H1 (cell line): ENCODE data around the gene FANK1. TPM values are rescaled to one million over a fixed set of nuclear protein-coding genes. Genes with fewer than 3 reads are reported as not detected.

Experiments
- BACH1 ChIP-seq: IDR thresholded peaks from 2 replicates; pipeline ENCODE4 v1.6.1; 2012; ENCODE audit warnings: low read length, improper control_type of control experiment
- BCL11A ChIP-seq, 2 experiments: IDR thresholded peaks; one replicate each; pipeline ENCODE4 v1.6.1; 2011; ENCODE audit warnings: low read depth in 2 of 2, low read length in 2 of 2, mild to moderate bottlenecking in 2 of 2
- CTCF ChIP-seq, 3 experiments: IDR thresholded peaks; 1 replicate in 2 of 3; 2 replicates in 1 of 3; pipeline versions ENCODE4 v1.5.1 to v1.6.1; 2011; ENCODE audit warnings: low read length in 3 of 3, mild to moderate bottlenecking in 3 of 3, inconsistent platforms in 2 of 3, low read depth in 1 of 3, moderate library complexity in 1 of 3; ENCODE audit not compliant: insufficient read depth in 1 of 3; ENCODE audit errors: control extremely low read depth in 1 of 3
- EZH2 ChIP-seq: fragments of 200-600 bp; sonication (generic); IDR thresholded peaks from 2 replicates; pipeline ENCODE4 v1.7.1; 2012; ENCODE audit warnings: low read depth, mild to moderate bottlenecking, moderate library complexity, low read length, inconsistent platforms; ENCODE audit not compliant: severe bottlenecking
- POU5F1 ChIP-seq: IDR thresholded peaks from 2 replicates; pipeline ENCODE4 v1.6.1; 2011; ENCODE audit warnings: low read depth, mild to moderate bottlenecking, low read length, moderate library complexity
- SP1 ChIP-seq: IDR thresholded peaks from 2 replicates; pipeline ENCODE4 v1.6.1; 2011; ENCODE audit warnings: low read depth, low read length
- TAF7 ChIP-seq: optimal IDR thresholded peaks from 2 replicates; pipeline ENCODE3; 2011; ENCODE audit warnings: low read depth, mild to moderate bottlenecking, inconsistent platforms, low read length, moderate library complexity, borderline replicate concordance
- ZNF274 ChIP-seq: IDR thresholded peaks from 2 replicates; pipeline ENCODE4 v1.7.0; 2012; ENCODE audit warnings: low read length, borderline replicate concordance; ENCODE audit errors: extremely low read depth
- polyA plus RNA-seq, 7 experiments: library from polyadenylated mRNA; depleted of rRNA in 3 of 7; stranded (reverse) in 5 of 7; unstranded in 2 of 7; fragments of >200 nt in 5 of 7; fragments of 200-250 nt in 2 of 7; gene quantifications; 1 replicate in 5 of 7; 2 replicates in 1 of 7; 4 replicates in 1 of 7; pipeline versions ENCODE4 v1.2.1 to v1.2.3, GENCODE V29; 2011 to 2013; ENCODE audit warnings: missing spikeins in 2 of 7, mixed read lengths in 2 of 7
- total RNA-seq: library from RNA; stranded (reverse); fragmentation: NEBNext Ultra II Directional; extraction: Animal tissue kit (Norgen Biotek cat#: 25700); gene quantifications from 2 replicates; pipeline ENCODE4 v1.2.1, GENCODE V29; 2021
- TF ChIP-seq, protein P1 (sequence below): IDR thresholded peaks from 2 replicates; pipeline ENCODE4 v1.6.1; 2012; ENCODE audit warnings: inconsistent platforms

The FANK1 gene
- total and polyA plus RNA-seq, 2 of the 8 experiments (the other 6 are each of a cell fraction or from before 2014, with no cell fraction given): 1.2 TPM; not detected in 1

- TF ChIP-seq, protein P1, sequence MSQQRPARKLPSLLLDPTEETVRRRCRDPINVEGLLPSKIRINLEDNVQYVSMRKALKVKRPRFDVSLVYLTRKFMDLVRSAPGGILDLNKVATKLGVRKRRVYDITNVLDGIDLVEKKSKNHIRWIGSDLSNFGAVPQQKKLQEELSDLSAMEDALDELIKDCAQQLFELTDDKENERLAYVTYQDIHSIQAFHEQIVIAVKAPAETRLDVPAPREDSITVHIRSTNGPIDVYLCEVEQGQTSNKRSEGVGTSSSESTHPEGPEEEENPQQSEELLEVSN: no peak
- TF ChIP-seq POU5F1 (no peak), BCL11A (IDR thresholded peaks at IDR 0.05; ENCODE audit: low read depth in 2 of 2, low read length in 2 of 2) (no peak), TAF7 (no peak), EZH2 (no peak), SP1 (no peak), ZNF274 (no peak), BACH1 (no peak), CTCF (IDR thresholded peaks at IDR 0.05; ENCODE audit: control extremely low read depth in 1 of 3, insufficient read depth in 1 of 3, low read depth in 1 of 3, low read length in 3 of 3) (no peak)
Observed at GRCh38 chr10:125857185-125857760, 39.1 kb upstream of the FANK1 start (continued).
